ENCODE data around the gene CCDC86. TPM values are rescaled to one million over a fixed set of nuclear protein-coding genes. Genes with fewer than 3 reads are reported as not detected.

Gene CCDC86, protein sequence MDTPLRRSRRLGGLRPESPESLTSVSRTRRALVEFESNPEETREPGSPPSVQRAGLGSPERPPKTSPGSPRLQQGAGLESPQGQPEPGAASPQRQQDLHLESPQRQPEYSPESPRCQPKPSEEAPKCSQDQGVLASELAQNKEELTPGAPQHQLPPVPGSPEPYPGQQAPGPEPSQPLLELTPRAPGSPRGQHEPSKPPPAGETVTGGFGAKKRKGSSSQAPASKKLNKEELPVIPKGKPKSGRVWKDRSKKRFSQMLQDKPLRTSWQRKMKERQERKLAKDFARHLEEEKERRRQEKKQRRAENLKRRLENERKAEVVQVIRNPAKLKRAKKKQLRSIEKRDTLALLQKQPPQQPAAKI
- total RNA-seq (10 to 100 TPM in 2 of 4 donors, 1 to 10 TPM in 2; 8.6 to 12.0 (median 10.8) TPM), polyA plus RNA-seq (10 to 100 TPM in 1 of 3 donors, 1 to 10 TPM in 2; 4.8 to 24.0 (median 9.0) TPM)

DNA sequence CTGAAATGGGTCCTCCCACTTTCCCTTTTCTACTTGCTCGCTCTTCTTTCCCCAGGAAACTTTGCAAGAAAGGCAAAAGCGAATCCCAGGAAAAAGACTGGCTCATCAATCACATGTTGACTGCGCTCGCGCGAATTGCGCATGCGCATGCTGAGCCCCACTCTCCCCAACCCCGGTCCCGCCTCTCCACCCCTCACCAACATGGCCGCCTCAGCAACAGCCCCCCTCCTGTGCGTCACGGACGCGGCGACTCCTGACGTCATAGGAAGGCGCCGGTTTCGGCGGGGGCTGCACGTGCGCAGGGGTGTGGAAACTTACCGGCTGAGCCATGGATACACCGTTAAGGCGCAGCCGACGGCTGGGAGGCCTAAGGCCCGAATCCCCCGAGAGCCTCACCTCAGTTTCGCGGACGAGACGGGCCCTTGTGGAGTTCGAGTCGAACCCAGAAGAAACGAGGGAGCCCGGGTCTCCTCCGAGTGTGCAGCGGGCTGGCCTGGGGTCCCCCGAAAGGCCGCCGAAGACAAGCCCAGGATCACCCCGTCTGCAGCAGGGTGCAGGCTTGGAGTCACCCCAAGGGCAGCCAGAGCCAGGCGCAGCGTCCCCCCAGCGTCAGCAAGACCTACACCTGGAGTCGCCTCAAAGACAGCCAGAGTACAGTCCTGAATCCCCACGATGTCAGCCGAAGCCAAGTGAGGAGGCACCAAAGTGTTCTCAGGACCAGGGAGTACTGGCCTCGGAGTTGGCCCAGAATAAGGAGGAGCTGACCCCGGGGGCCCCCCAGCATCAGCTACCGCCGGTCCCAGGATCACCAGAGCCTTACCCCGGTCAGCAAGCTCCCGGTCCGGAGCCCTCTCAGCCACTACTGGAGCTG lies at the start of gene CCDC86:
CCDC86 (plus strand) TSS at position 317 of the 871 bp plus-strand sequence; CDS start at position 329, 12 bp downstream.
- Histone ChIP-seq H3K9me3 (no peaks in the 10 kb centered on the region), H3K36me3 (no peaks in the 10 kb centered on the region), H3K4me1 (peaks cover 0 to 43% (median 39%) of the 10 kb centered on the region in 4 donors), H3K27me3 (no peaks in the 10 kb centered on the region), H3K4me3 (peak within 1 kb of the TSS; percentile 69 to 94 (median 70)), H3K27ac (peak within 1 kb of the TSS; percentile 67 to 73 (median 73))
- 1% methylated on average over 57 of the region's 57 CpGs for WGBS, 2 donors
- peak in 2 of 4 donors; percentile 39 to 85 for TF ChIP-seq EP300 (IDR thresholded peaks at IDR 0.05)
- TF ChIP-seq POLR2AphosphoS5 (IDR thresholded peaks at IDR 0.05) = peak; percentile 57 to 92 (median 72)
- no peak for TF ChIP-seq POLR2A (IDR thresholded peaks at IDR 0.05)
- TF ChIP-seq, protein P1, sequence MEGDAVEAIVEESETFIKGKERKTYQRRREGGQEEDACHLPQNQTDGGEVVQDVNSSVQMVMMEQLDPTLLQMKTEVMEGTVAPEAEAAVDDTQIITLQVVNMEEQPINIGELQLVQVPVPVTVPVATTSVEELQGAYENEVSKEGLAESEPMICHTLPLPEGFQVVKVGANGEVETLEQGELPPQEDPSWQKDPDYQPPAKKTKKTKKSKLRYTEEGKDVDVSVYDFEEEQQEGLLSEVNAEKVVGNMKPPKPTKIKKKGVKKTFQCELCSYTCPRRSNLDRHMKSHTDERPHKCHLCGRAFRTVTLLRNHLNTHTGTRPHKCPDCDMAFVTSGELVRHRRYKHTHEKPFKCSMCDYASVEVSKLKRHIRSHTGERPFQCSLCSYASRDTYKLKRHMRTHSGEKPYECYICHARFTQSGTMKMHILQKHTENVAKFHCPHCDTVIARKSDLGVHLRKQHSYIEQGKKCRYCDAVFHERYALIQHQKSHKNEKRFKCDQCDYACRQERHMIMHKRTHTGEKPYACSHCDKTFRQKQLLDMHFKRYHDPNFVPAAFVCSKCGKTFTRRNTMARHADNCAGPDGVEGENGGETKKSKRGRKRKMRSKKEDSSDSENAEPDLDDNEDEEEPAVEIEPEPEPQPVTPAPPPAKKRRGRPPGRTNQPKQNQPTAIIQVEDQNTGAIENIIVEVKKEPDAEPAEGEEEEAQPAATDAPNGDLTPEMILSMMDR (IDR thresholded peaks at IDR 0.05) = no peak
- intact Hi-C loops (cut with DNase I) = loop anchor here (2.0 to 5.0 kb wide), 3 partner anchors 65 to 320 kb away; partner anchors contain the start of genes PRPF19 and VPS37C
- DNase-seq = peak; percentile 99

DNA sequence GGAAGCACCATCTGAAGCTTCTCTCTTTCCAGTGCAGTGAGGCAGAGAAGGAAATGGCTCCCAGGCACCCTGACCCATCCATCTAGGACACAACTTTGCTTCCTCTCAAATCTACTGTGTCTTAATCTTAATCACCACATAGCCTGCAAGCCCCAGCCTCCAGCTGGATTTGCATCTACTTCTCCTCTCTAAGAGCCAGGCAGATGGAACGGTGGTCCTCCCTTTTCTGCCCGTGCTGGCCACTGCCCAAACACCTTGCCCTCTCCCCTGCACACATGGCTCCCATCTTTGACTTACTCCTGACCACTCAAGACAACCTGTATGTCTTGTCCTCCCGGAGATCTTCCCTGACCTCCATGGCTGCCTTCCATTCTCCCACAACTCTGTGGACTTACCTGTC lies 49.4 kb upstream of the CCDC86 start:
- Histone ChIP-seq H3K4me3 (no peak overlapping the region), H3K9me3 (no peaks in the 10 kb centered on the region), H3K36me3 (no peaks in the 10 kb centered on the region), H3K4me1 (peaks cover 0 to 3% (median 2%) of the 10 kb centered on the region in 4 donors), H3K27ac (no peak overlapping the region), H3K27me3 (no peaks in the 10 kb centered on the region)
- intact Hi-C loops (cut with DNase I) = no loop called here
- DNase-seq = no peak
- 67 to 80% methylated on average over 3 of the region's 3 CpGs for WGBS, 2 donors
- TF ChIP-seq POLR2A (IDR thresholded peaks at IDR 0.05) = no peak
- TF ChIP-seq, protein P1 (IDR thresholded peaks at IDR 0.05) = no peak
- TF ChIP-seq POLR2AphosphoS5 (IDR thresholded peaks at IDR 0.05) = no peak
- no peak for TF ChIP-seq EP300 (IDR thresholded peaks at IDR 0.05)

DNA sequence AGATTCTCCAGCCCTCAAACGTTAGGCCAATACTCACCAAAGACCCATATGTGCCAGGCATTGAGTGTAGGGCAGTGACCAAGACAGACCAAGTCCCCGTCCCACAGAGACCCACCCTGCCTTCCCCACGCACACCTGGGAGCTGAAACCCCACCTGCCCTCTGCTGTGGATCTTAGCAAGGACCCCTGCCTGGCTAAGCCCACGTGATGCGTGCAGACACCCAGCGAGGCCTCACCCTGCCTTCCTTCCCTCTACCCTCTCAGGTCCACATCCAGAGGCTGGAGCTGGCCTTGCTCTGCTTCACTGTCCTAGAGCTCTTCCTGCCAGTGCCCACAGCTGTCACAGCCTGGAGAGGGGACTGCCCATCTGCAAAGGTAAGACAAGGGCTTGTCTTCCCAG lies 46.6 kb upstream of the CCDC86 start:
- Histone ChIP-seq H3K27me3 (no peaks in the 10 kb centered on the region), H3K9me3 (no peaks in the 10 kb centered on the region), H3K36me3 (no peaks in the 10 kb centered on the region), H3K27ac (no peak overlapping the region), H3K4me3 (no peak overlapping the region), H3K4me1 (no peaks in the 10 kb centered on the region)
- WGBS, 2 donors = 80 to 87% methylated on average over 6 of the region's 6 CpGs
- TF ChIP-seq POLR2A (IDR thresholded peaks at IDR 0.05) (no peak), EP300 (IDR thresholded peaks at IDR 0.05) (no peak), POLR2AphosphoS5 (IDR thresholded peaks at IDR 0.05) (no peak)
- TF ChIP-seq, protein P1 (IDR thresholded peaks at IDR 0.05) = no peak
- DNase-seq = no peak
- intact Hi-C loops (cut with DNase I) = no loop called here

DNA sequence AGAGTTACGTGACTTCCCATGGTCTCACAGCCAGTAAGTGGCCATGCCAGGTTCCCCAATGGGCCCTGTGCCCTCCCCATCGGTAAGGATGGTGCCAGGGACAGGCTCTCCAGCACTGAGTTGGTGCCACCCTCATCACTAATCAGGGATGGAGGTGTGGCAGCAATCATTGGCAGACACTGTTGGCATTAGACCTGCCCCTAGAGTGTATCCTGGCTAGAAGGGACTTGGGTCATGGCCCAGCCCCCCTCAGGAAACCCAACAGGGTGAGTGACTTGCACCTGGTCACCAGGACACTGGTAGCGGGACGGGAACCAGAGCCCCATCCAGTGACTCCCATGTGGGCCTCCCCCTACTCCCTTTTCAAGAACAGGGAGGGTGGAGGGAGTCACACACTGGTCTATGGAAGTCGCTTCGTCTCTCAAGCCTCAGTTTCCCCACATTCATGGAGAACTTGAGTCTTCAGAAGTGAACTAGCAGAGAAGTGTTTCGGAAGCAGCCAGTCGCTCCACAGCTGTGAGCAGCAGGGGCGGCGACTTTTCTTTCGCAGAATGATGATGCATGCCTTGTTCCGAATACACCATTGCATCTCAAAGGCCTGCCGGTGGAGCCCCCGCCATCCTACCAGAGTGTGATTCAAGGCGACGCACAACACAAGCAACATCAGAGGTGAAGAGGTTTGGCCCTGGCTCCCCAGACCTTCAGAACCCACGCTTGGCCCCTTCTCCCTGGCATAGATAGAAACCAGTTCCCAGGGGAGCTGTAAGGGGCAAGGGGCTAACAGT lies 43.9 kb upstream of the CCDC86 start:
- DNase-seq = no peak
- intact Hi-C loops (cut with DNase I) = no loop called here

More for the DNA sequence above, 43.9 kb upstream of the CCDC86 start:
- 90% methylated on average over 17 of the region's 17 CpGs for WGBS, 2 donors
- Histone ChIP-seq H3K27me3 (no peaks in the 10 kb centered on the region), H3K4me3 (no peak overlapping the region), H3K9me3 (no peaks in the 10 kb centered on the region), H3K27ac (no peak overlapping the region), H3K36me3 (no peaks in the 10 kb centered on the region), H3K4me1 (no peaks in the 10 kb centered on the region)
- TF ChIP-seq, protein P1 (IDR thresholded peaks at IDR 0.05) = no peak
- no peak for TF ChIP-seq EP300 (IDR thresholded peaks at IDR 0.05)
- TF ChIP-seq POLR2AphosphoS5 (IDR thresholded peaks at IDR 0.05) = no peak
